OCI-LY3 (cell line): ENCODE results near the gene ACLY.

Source experiments
- H2AFZ ChIP-seq: fragments of 200-600, 300-600 bp; shearing (Covaris generic); 2 replicates; pipeline ENCODE4 v1.6.0; 2014; ENCODE audit warnings: antibody characterized with exemption, low read depth, low read length
- H3K27ac ChIP-seq: fragments of 200-600, 300-600 bp; sonication (generic); 2 replicates; pipeline ENCODE4 v1.5.1; 2014; ENCODE audit warnings: mild to moderate bottlenecking, low read length, moderate library complexity, mixed read lengths
- H3K27me3 ChIP-seq: fragments of 200-600, 300-600 bp; sonication (generic); 2 replicates; pipeline ENCODE4 v1.6.1; 2014; ENCODE audit warnings: low read depth, low read length, mixed read lengths
- H3K36me3 ChIP-seq: fragments of 200-600, 300-600 bp; sonication (generic); replicated peaks from 2 replicates; pipeline ENCODE3; 2014; ENCODE audit warnings: low read depth, low read length, mixed read lengths
- H3K4me1 ChIP-seq: fragments of 300-600, 200-600 bp; sonication (generic); 2 replicates; pipeline ENCODE4 v1.6.1; 2014; ENCODE audit warnings: low read length, mixed read lengths
- H3K4me2 ChIP-seq: fragments of 200-600, 300-600 bp; sonication (generic); 2 replicates; pipeline ENCODE4 v1.6.1; 2014; ENCODE audit warnings: low read length, mixed read lengths
- H3K4me3 ChIP-seq: fragments of 300-600, 200-600 bp; sonication (generic); 2 replicates; pipeline ENCODE4 v1.5.1; 2014; ENCODE audit warnings: antibody characterized with exemption, mild to moderate bottlenecking, low read length, moderate library complexity
- H3K79me2 ChIP-seq: fragments of 300-600, 200-600 bp; shearing (Covaris generic); 2 replicates; pipeline ENCODE4 v1.6.1; 2014; ENCODE audit warnings: mild to moderate bottlenecking, low read length, mixed read lengths
- H3K9ac ChIP-seq: fragments of 300-600, 200-600 bp; shearing (Covaris generic); 2 replicates; pipeline ENCODE4 v1.6.0; 2014; ENCODE audit warnings: mild to moderate bottlenecking, low read length, moderate library complexity
- H3K9me3 ChIP-seq: fragments of 200-600, 300-600 bp; shearing (Covaris generic); 2 replicates; pipeline ENCODE4 v1.6.1; 2014; ENCODE audit warnings: low read length, mixed read lengths; ENCODE audit not compliant: insufficient read depth
- H4K20me1 ChIP-seq: fragments of 200-600, 300-600 bp; sonication (generic); 2 replicates; pipeline ENCODE4 v1.6.1; 2016; ENCODE audit warnings: low read length, mixed read lengths; ENCODE audit not compliant: insufficient read depth
- CTCF ChIP-seq: fragments of 200-600, 300-600 bp; sonication (generic); IDR thresholded peaks from 2 replicates; pipeline ENCODE4 v1.5.1; 2014; ENCODE audit warnings: antibody characterized with exemption, low read length, low read depth
- EZH2phosphoT487 ChIP-seq: fragments of 200-600 bp; shearing (Covaris generic); IDR thresholded peaks from 2 replicates; pipeline ENCODE4 v1.6.1; 2018; ENCODE audit warnings: antibody characterized with exemption, mixed run types, low read depth

ACLY gene

DNA sequence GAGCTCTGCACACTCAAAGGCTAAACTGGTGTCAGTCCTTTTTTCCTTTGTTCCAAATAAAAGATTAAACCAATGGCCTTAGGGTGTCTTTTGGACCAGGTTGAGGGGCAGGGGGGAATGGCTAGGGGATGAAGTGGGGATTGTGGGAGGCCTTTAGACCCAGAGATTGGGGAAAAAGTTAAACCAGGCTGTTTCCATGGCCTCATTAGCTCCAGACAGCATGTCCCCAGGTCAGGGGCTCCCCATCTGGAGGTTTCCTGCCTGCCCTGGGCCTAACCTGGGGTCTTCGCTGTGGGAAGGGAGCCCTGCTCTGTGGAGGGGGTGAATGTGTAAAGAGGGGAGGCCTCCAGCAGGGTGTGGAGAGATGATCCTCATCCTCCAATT, 95.6 kb downstream of the ACLY start:
- no peak overlapping the region for H3K27ac ChIP-seq
- H4K20me1 ChIP-seq: no peaks in the 10 kb centered on the region
- no peaks in the 10 kb centered on the region for H3K9me3 ChIP-seq
- TF ChIP-seq EZH2phosphoT487 (no peak), CTCF (no peak)
- H3K79me2 ChIP-seq: peaks cover 3% of the 10 kb centered on the region; the same call in 1 of the 2 replicates
- no peak overlapping the region for H2AFZ ChIP-seq
- peaks cover 17% of the 10 kb centered on the region for H3K4me1 ChIP-seq
- no peak overlapping the region for H3K4me3 ChIP-seq
- H3K27me3 ChIP-seq: no peaks in the 10 kb centered on the region
- H3K36me3 ChIP-seq: peaks cover 8% of the 10 kb centered on the region
- no peak overlapping the region for H3K4me2 ChIP-seq
- H3K9ac ChIP-seq: no peak overlapping the region

GRCh38 chr17:41822216-41823140, 96.3 kb downstream of the ACLY start:
- no peaks in the 10 kb centered on the region for H3K27me3 ChIP-seq
- H3K4me2 ChIP-seq: no peak overlapping the region
- H2AFZ ChIP-seq: no peak overlapping the region
- H3K4me1 ChIP-seq: peaks cover 20% of the 10 kb centered on the region
- no peaks in the 10 kb centered on the region for H3K9me3 ChIP-seq
- TF ChIP-seq CTCF (no peak), EZH2phosphoT487 (no peak)
- no peak overlapping the region for H3K4me3 ChIP-seq
- H3K36me3 ChIP-seq: peaks cover 8% of the 10 kb centered on the region
- peaks cover 3% of the 10 kb centered on the region; the same call in 1 of the 2 replicates for H3K79me2 ChIP-seq
- H3K9ac ChIP-seq: no peak overlapping the region
- no peak overlapping the region for H3K27ac ChIP-seq
- no peaks in the 10 kb centered on the region for H4K20me1 ChIP-seq

GRCh38 chr17:41821776-41822175, 97.0 kb downstream of the ACLY start:
- H4K20me1 ChIP-seq: no peaks in the 10 kb centered on the region
- peaks cover 8% of the 10 kb centered on the region for H3K36me3 ChIP-seq
- no peak overlapping the region for H3K9ac ChIP-seq
- H3K4me1 ChIP-seq: peaks cover 20% of the 10 kb centered on the region
- H3K27me3 ChIP-seq: no peaks in the 10 kb centered on the region
- TF ChIP-seq EZH2phosphoT487: no peak
- no peak for TF ChIP-seq CTCF
- no peak overlapping the region for H3K4me3 ChIP-seq
- no peak overlapping the region for H2AFZ ChIP-seq
- H3K9me3 ChIP-seq: no peaks in the 10 kb centered on the region
- no peak overlapping the region for H3K27ac ChIP-seq
- no peak overlapping the region for H3K4me2 ChIP-seq
- peaks cover 3% of the 10 kb centered on the region; the same call in 1 of the 2 replicates for H3K79me2 ChIP-seq

DNA sequence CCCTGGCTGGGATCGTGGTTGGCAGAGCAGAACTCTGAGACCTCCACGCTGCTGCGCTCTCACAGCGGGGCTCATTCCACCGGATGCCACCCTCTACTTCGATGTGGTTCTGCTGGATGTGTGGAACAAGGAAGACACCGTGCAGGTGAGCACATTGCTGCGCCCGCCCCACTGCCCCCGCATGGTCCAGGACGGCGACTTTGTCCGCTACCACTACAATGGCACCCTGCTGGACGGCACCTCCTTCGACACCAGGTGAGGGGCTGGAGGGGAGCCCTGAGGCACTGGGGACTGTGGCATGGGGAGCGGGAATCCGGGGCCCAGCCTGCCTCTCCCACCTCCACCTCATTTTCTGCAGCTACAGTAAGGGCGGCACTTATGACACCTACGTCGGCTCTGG, 100.7 kb downstream of the ACLY start:
- Histone ChIP-seq H3K4me2 (peak overlapping the region; percentile 99), H3K9me3 (no peaks in the 10 kb centered on the region), H4K20me1 (no peaks in the 10 kb centered on the region), H2AFZ (no peak overlapping the region), H3K4me3 (peak overlapping the region; percentile 88), H3K79me2 (peaks cover 3% of the 10 kb centered on the region; the same call in 1 of the 2 replicates), H3K27ac (peak overlapping the region; percentile 58), H3K9ac (peak overlapping the region; percentile 88; the same call in 1 of the 2 replicates), H3K27me3 (peaks cover 4% of the 10 kb centered on the region; the same call in 1 of the 2 replicates), H3K36me3 (no peaks in the 10 kb centered on the region), H3K4me1 (peaks cover 20% of the 10 kb centered on the region)
- no peak for TF ChIP-seq CTCF
- no peak for TF ChIP-seq EZH2phosphoT487
